Stimulated activated CD4-positive, alpha-beta T cell treated with anti-CD3 and anti-CD28 coated beads, Interleukin-4, amount 100 ng/mL, for 4 hours (primary cell): ENCODE results near the gene CTCFL.
"Not testable (repeated sequence)": the region's sequence is repeated elsewhere in the genome, so short reads cannot be mapped to it uniquely, and the experiment has no call there.

Source experiments
- DNase-seq, 2 experiments: peaks; one replicate each; pipeline ENCODE4 v3.0.0-alpha.2; 2020

The CTCFL gene

DNA sequence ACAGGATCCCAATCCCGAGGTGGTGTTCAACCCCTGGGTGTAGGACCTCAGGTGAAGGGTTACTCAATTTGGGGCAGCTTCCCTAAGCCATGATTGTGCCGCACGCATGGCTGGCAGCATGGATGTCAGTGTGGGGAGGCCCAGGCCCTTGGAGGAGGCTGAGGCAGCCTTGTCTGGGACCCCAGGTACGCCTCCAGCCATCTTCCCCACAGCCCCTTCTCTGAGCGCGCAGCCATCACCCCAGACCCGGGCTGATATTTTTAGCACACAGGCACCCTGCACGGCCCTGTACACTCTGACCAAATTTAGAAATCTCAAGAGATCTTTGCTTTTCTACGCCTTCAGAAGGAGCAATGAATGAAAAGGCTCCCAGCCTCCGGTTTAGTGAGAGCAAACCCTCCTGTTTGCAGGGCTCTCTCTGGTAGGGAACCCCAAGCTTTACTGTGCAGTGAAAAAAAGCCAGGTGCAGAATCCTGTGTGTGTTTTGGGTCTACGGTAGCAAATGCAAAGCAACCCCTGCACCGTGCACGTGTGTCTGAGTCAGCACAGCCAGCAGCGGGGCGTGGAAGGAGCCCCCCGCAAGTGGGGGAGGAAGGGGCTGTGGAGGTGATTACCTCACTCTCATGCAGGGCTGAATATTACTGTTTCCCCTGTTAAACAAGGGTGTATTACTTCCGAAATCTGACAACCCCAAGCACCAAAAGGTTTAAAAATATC is 44.3 kb downstream of the CTCFL start:
- DNase-seq = peak in 1 of 2 experiments; percentile 45

GRCh38 chr20:57479196-57479595 is 45.7 kb downstream of the CTCFL start:
- DNase-seq = no peak

- no peak for DNase-seq
These were observed 46.8 kb downstream of the CTCFL start for GRCh38 chr20:57478176-57478575.

GRCh38 chr20:57476641-57477461 is 48.1 kb downstream of the CTCFL start:
- DNase-seq = no peak

GRCh38 chr20:57476084-57476526 is 48.8 kb downstream of the CTCFL start:
- no peak for DNase-seq

DNA sequence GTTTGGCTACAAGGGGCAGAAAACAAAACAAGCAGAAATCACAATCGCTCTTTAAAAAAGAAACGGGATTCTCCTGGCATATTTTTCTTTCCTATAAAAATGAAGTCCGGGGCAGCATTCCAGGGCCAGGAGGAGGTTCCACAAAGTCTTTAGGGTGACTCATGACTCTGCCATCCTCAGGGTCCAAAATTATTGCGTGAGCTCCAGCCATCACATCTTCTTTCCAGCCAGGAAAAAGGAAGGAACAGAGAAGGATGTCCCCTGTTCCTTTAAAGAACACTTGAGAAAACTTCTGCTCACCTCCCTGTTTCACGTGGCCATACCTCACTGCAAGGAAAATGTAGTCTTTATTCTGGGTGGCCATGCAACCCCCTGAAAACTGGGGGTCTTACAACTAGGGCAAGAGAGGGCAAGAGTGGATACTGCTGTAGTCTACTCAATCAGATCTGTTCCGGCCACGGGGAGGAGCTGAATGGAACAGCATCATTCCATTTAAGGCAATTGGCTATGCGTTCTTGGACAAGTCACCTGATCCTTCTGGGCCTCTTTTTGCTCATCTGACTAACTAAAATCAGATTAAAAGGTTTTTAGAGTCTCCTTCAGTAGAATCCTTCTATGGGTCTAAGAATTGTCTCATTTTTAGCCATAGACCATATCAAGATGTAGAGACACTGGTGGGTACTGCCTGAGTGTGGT is 49.4 kb downstream of the CTCFL start:
- no peak for DNase-seq

DNA sequence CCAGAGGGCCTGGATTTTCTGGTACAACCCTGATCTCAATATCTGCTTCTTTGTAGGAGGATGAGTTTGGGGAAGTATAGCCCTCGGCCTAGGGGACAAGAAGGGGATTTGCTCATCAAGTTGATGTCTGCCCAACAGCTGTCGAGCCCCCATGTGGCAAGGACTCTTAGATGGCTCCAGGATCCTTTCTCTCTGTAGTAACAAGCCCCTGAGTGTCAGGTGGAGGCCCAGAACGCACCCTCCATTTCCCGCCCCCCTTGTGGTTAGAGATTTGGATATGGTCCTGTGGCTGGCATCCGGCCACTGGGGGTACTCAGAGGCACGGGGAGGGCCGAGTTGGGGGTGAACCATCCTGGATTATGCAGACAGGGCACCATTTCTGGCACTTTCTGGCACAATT is 50.1 kb downstream of the CTCFL start:
- DNase-seq = no peak

DNA sequence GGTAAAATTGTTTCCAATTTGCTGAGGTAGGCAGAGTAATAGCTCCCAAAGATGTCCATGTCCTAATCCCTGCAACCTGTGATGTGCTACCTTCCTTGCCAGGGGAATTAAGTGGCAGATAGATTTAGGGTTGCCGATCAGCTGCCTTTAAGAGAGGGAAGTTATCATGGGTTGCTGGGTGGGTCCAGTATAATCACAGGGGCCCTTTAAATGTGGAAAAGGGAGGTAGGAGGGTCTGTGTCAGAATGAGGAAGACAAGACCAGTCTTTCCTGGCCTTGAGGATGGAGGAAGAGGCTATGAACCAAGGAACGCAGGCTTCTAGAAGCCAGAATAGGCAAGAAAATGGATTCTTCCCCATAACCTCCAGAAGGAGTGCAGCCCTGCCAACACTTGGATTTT is 50.7 kb downstream of the CTCFL start:
- DNase-seq = no peak

- DNase-seq = no peak
These were observed 51.5 kb downstream of the CTCFL start for GRCh38 chr20:57473246-57474048.

GRCh38 chr20:57472474-57472873 is 52.5 kb downstream of the CTCFL start:
- not testable (repeated sequence) for DNase-seq

GRCh38 chr20:57471496-57472372 is 53.2 kb downstream of the CTCFL start:
- DNase-seq = no peak

DNA sequence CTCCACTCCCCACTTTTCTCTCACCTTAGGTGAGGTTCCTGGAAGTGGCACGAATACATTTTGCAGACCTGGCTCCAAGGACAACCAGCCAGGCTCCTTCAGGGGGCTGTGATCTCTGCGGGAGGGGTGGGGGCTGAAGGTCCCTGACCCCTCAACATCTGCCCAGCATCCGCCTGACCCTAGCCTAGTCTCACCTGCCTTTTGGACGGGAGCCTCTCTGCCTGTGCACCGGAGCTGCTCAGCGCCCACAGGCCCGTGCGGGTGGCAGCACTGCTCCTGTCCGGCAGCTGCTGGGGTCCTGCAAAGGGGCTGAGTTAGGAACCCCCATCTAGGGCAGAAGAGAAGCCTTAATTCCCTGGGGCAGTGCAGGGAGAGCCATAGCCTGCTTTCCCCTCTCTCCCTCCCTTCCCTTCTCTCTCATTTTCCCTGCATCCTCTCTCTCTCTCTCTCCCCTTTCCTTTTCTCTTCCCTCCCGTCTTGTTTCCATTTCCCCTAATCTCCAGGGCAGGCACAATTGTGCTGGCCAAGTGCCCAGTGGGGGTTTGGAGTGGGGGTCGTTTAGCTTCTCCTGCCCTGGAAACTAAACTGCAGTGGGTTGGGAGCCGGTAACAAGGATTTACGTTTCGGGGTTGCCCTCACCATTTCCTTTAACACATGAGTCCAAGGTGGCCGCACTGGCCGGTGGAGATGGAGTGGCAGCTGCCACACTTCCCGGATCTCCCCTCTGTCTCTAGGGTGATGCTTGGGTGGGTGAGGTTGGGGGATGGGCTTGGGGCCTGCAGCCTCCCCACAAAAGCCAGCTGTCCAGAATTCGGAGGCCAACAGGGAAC is 54.1 kb downstream of the CTCFL start:
- DNase-seq = no peak

DNA sequence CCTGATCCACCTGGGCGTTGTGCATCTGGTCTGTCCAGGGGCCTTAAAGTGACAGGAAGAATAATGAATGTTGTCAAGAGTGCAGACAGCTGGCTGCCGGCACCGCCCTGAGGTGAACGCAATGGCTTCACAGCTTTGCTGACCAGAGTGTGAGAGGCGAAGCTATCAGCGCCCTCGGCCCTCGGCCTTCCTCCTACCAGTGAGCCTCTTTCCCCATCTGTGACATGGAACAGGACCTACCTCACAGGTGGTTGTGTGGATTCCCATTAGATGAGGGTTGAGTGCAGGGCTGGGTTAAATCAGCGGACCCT is 54.8 kb downstream of the CTCFL start:
- no peak for DNase-seq

GRCh38 chr20:57469418-57470211 is 55.3 kb downstream of the CTCFL start:
- DNase-seq = no peak

DNA sequence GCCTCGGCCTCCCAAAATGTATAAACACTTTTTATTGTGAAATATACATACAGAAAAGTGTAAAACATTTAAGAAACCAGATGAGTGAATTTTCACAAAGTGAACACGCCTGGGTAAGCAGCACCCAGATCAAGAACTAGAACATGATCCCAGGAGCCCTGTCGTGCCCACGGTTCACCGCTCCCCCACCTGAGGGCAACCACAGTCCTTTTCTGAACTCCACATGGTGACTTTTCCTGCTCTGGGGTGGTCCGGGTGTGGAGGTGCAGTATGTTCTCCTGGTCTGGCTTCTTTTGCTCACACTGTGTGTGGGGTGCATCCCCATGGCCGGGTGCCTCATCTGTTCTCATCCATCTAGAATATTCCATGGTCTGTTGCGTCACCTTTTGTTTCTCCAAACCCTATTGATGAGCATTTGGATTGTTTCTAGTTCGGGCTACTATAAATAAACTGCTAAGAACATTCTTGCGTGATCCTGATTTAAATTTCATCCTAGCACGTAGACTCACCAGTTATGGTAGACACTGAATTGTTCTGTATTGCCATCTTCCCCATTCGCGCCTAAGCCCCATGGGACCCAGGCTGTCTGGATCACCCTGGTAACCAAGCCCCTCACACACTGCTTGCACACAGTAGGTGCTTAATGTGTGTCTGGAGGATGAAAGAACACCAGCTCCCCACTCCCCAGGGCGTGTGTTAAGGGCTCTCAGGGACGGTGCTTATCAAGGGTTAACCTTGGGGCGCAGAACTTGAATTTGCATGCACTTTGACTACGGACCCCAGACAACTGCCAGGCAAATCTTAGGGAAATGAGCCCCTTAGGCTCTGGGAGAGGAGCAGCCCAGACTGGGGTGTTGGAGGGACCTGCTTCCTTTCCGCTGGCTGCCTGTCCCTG is 56.2 kb downstream of the CTCFL start:
- DNase-seq = no peak

- DNase-seq = no peak
These were observed 57.2 kb downstream of the CTCFL start for GRCh38 chr20:57467742-57468141.

- no peak for DNase-seq
These were observed 59.0 kb downstream of the CTCFL start for GRCh38 chr20:57465943-57466342.

DNA sequence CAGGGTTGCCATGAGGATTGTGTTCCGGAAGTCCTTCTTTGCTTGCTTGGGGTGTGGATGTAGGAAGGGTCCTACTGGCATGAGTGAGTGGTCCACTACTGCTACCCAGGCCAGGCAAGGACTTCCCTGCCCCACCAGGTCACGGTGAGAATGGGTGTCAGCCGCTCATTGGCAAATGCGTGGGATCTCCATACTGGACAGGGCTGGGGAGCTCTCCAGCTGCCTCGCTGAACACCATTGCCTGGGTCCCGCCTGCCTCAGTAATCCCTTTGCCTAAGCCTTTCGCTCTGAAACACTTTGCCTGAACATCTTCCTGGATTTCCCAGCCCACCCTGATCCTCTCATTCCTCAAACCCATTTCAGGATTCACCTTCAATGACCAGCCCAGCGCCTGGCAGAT is 59.5 kb downstream of the CTCFL start:
- no peak for DNase-seq

- no peak for DNase-seq
These were observed 60.2 kb downstream of the CTCFL start for GRCh38 chr20:57464642-57465211.
